K562 (cell line): ENCODE data around the gene MICAL2. TPM values are rescaled to one million over a fixed set of nuclear protein-coding genes. Genes with fewer than 3 reads are reported as not detected.

Experiments used
- CBX3 ChIP-seq, 2 experiments: IDR thresholded peaks; 1 replicate in 1 of 2; 2 replicates in 1 of 2; pipeline ENCODE4 v1.6.1; 2012; ENCODE audit warnings: inconsistent platforms in 2 of 2, low read length in 2 of 2, borderline replicate concordance in 1 of 2, control low read depth in 1 of 2
- CREM ChIP-seq: IDR thresholded peaks from 2 replicates; pipeline ENCODE4 v1.6.1; 2014; ENCODE audit warnings: antibody characterized with exemption, low read depth
- HDAC2 ChIP-seq: fragments of 450-650 bp; IDR thresholded peaks from 2 replicates; pipeline ENCODE4 v1.6.1; 2016; ENCODE audit warnings: mild to moderate bottlenecking
- HNRNPLL ChIP-seq: fragments of 200-400 bp; formaldehyde crosslinking; IDR thresholded peaks from 2 replicates; pipeline ENCODE4 v1.6.1; 2017; ENCODE audit warnings: low read length, low read depth, mild to moderate bottlenecking; ENCODE audit not compliant: poor library complexity, severe bottlenecking
- IRF1 ChIP-seq: sonication (generic); formaldehyde crosslinking; IDR thresholded peaks from 2 replicates; pipeline ENCODE4 v1.8.0; 2022; ENCODE audit warnings: missing genetic modification reagents, mild to moderate bottlenecking, borderline replicate concordance
- KDM5B ChIP-seq: fragments of 200-600 bp; sonication (generic); IDR thresholded peaks from 2 replicates; pipeline ENCODE4 v1.6.1; 2012; ENCODE audit warnings: low read depth, mild to moderate bottlenecking, moderate library complexity, low read length, control low read depth, inconsistent platforms; ENCODE audit not compliant: insufficient replicate concordance
- MNT ChIP-seq, 2 experiments: fragments of 450-650 bp; conservative IDR thresholded peaks; 2 replicates each; pipeline ENCODE4 v1.6.1; 2017; ENCODE audit warnings: mild to moderate bottlenecking in 2 of 2, moderate library complexity in 2 of 2
- NFYB ChIP-seq: IDR thresholded peaks from 2 replicates; pipeline ENCODE4 v1.6.1; 2011; ENCODE audit warnings: mild to moderate bottlenecking, moderate library complexity; ENCODE audit not compliant: insufficient read length; ENCODE audit errors: extremely low read depth
- SIN3A ChIP-seq, 2 experiments: fragments of 150-350 bp in 1 of 2; IDR thresholded peaks; 2 replicates each; pipeline ENCODE4 v1.6.1; 2011 to 2016; ENCODE audit warnings: borderline replicate concordance in 2 of 2, low read depth in 2 of 2, low read length in 2 of 2, mild to moderate bottlenecking in 2 of 2, moderate library complexity in 2 of 2; ENCODE audit not compliant: control insufficient read depth in 1 of 2
- SUPT5H ChIP-seq: fragments of 450-650 bp; IDR thresholded peaks from 2 replicates; pipeline ENCODE4 v1.6.1; 2016
- THRB ChIP-seq: fragments of 450-650 bp; formaldehyde crosslinking; conservative IDR thresholded peaks from 2 replicates; pipeline ENCODE4 v1.4.0; 2022; ENCODE audit warnings: mild to moderate bottlenecking, missing genetic modification characterization
- YY1 ChIP-seq, 3 experiments: IDR thresholded peaks; 2 replicates each; pipeline ENCODE4 v1.6.1; 2011; ENCODE audit warnings: low read length in 2 of 3, mild to moderate bottlenecking in 2 of 3, moderate library complexity in 2 of 3, borderline replicate concordance in 1 of 3, control low read depth in 1 of 3, low read depth in 1 of 3; ENCODE audit not compliant: insufficient read depth in 3 of 3, insufficient replicate concordance in 2 of 3, control insufficient read depth in 1 of 3, insufficient read length in 1 of 3; ENCODE audit errors: extremely low read depth in 1 of 3
- ZEB2 ChIP-seq: fragments of 450-650 bp; IDR thresholded peaks from 2 replicates; pipeline ENCODE4 v1.6.1; 2016
- polyA plus RNA-seq, 8 experiments: library from polyadenylated mRNA; depleted of rRNA in 4 of 8; stranded (reverse) in 5 of 8; unstranded in 3 of 8; fragments of >200 nt; fragmentation: Nextera tagmentation in 2 of 8; fragmentation: Illumina TruSeq in 1 of 8; extraction: Ambion mirVana in 2 of 8; extraction: Trizol in 1 of 8; gene quantifications; 2 replicates each; pipeline versions ENCODE4 v1.2.1 to v1.2.3, GENCODE V29; 2011 to 2014; ENCODE audit warnings: inconsistent platforms in 1 of 8, missing spikeins in 1 of 8
- total RNA-seq, 7 experiments: library from RNA; depleted of rRNA in 6 of 7; stranded (reverse); fragments of >200 nt in 6 of 7; fragmentation: Illumina TruSeq in 2 of 7; extraction: Trizol in 2 of 7; gene quantifications; 2 replicates each; pipeline versions ENCODE4 v1.2.1 to v1.2.3, GENCODE V29; 2011 to 2021; ENCODE audit warnings: low replicate concordance in 1 of 7
- TF ChIP-seq, protein P1 (sequence below), 2 experiments: fragments of 200-800 bp in 1 of 2; sonication (Bioruptor generic) in 1 of 2; sonication (generic) in 1 of 2; formaldehyde crosslinking in 1 of 2; IDR thresholded peaks in 1 of 2; conservative IDR thresholded peaks in 1 of 2; 2 replicates each; pipeline versions ENCODE4 v1.5.0 to v1.6.1; 2016 to 2020; ENCODE audit warnings: missing compliant biosample characterization in 1 of 2, missing genetic modification characterization in 1 of 2, missing genetic modification reagents in 1 of 2
- TF ChIP-seq, protein P2 (sequence below): sonication (generic); formaldehyde crosslinking; IDR thresholded peaks from 2 replicates; pipeline ENCODE4 v1.8.0; 2022; ENCODE audit warnings: mild to moderate bottlenecking, missing genetic modification reagents

Gene MICAL2
- total and polyA plus RNA-seq, 9 of the 15 experiments (the other 6 are each of a cell fraction or from before 2014, with no cell fraction given): 4.7 to 64.2 (median 33.6) TPM

DNA sequence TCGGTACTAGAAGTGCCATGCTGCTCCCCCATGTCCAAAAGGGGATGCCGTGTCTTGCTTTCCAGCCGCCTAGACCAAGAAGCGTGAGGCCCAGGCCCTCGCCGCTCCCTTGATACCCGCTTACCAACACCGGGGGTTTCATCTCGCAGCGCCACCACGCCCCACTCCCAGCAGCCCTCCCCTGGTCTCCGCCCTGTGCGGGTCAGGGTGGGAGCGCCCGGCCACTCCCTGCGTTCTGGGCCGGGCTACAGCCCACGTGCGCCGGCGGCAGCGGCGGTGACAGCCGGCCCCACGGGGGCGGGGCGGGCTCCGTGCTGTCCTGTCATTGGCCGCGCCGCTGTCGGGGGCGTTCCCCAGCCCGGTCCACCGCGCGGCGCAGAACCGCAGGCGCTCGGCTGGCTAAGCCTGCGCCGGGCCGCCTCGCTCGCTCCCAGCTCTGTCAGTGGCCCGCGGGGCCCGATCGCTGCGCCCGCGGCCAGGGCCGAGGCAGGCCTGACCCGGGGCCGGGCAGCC, at the start of gene MICAL2 (continued):
- TF ChIP-seq, protein P1, sequence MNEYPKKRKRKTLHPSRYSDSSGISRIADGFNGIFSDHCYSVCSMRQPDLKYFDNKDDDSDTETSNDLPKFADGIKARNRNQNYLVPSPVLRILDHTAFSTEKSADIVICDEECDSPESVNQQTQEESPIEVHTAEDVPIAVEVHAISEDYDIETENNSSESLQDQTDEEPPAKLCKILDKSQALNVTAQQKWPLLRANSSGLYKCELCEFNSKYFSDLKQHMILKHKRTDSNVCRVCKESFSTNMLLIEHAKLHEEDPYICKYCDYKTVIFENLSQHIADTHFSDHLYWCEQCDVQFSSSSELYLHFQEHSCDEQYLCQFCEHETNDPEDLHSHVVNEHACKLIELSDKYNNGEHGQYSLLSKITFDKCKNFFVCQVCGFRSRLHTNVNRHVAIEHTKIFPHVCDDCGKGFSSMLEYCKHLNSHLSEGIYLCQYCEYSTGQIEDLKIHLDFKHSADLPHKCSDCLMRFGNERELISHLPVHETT (CRISPR knock-in tag; conservative IDR thresholded peaks at IDR 0.05 in 1 of 2, IDR thresholded peaks at IDR 0.05 in 1 of 2): 0 out of 4 replicates have a peak, but pooled peaks of 1 of the 2 experiments have one; percentile 36
- TF ChIP-seq KDM5B (peak; percentile 49), HDAC2 (peak; percentile 60; the same call in 1 of the 2 replicates), MNT (conservative IDR thresholded peaks at IDR 0.05) (peak; percentile 98 to 99), HNRNPLL (peak; percentile 34), NFYB (peak; percentile 22), SUPT5H (0 out of 2 replicates have a peak, but pooled peaks have one; percentile 33), THRB (CRISPR knock-in tag) (no peak), YY1 (IDR thresholded peaks at IDR 0.05; ENCODE audit: borderline replicate concordance in 1 of 3, control insufficient read depth in 1 of 3, extremely low read depth in 1 of 3, insufficient read depth in 3 of 3, insufficient read length in 1 of 3, insufficient replicate concordance in 2 of 3, low read depth in 1 of 3, low read length in 2 of 3) (no peak), SIN3A (IDR thresholded peaks at IDR 0.05; ENCODE audit: borderline replicate concordance in 2 of 2, control insufficient read depth in 1 of 2, low read depth in 2 of 2, low read length in 2 of 2) (peak; percentile 89 to 96), CREM (peak; percentile 68), ZEB2 (0 out of 2 replicates have a peak, but pooled peaks have one; percentile 3), IRF1 (CRISPR knock-in tag) (no peak), CBX3 (IDR thresholded peaks at IDR 0.05; ENCODE audit: borderline replicate concordance in 1 of 2, low read length in 2 of 2) (peak in 1 of 2 experiments; percentile 20; a peak in 1 of 3 replicates)
- TF ChIP-seq, protein P2, sequence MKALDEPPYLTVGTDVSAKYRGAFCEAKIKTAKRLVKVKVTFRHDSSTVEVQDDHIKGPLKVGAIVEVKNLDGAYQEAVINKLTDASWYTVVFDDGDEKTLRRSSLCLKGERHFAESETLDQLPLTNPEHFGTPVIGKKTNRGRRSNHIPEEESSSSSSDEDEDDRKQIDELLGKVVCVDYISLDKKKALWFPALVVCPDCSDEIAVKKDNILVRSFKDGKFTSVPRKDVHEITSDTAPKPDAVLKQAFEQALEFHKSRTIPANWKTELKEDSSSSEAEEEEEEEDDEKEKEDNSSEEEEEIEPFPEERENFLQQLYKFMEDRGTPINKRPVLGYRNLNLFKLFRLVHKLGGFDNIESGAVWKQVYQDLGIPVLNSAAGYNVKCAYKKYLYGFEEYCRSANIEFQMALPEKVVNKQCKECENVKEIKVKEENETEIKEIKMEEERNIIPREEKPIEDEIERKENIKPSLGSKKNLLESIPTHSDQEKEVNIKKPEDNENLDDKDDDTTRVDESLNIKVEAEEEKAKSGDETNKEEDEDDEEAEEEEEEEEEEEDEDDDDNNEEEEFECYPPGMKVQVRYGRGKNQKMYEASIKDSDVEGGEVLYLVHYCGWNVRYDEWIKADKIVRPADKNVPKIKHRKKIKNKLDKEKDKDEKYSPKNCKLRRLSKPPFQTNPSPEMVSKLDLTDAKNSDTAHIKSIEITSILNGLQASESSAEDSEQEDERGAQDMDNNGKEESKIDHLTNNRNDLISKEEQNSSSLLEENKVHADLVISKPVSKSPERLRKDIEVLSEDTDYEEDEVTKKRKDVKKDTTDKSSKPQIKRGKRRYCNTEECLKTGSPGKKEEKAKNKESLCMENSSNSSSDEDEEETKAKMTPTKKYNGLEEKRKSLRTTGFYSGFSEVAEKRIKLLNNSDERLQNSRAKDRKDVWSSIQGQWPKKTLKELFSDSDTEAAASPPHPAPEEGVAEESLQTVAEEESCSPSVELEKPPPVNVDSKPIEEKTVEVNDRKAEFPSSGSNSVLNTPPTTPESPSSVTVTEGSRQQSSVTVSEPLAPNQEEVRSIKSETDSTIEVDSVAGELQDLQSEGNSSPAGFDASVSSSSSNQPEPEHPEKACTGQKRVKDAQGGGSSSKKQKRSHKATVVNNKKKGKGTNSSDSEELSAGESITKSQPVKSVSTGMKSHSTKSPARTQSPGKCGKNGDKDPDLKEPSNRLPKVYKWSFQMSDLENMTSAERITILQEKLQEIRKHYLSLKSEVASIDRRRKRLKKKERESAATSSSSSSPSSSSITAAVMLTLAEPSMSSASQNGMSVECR (CRISPR knock-in tag): peak; percentile 95
